HFFc6 (cell line): ENCODE measurements around the gene SESN1. TPM values are rescaled to one million over a fixed set of nuclear protein-coding genes. Genes with fewer than 3 reads are reported as not detected.

Experiments used
- DNase-seq: peaks from one replicate; pipeline ENCODE4 v3.0.0-alpha.2; 2018
- H3K27ac Mint-ChIP-seq: 2 replicates; pipeline ENCODE4 v1.8.0; 2020; ENCODE audit warnings: mild to moderate bottlenecking, mixed read lengths
- H3K27me3 Mint-ChIP-seq: 2 replicates; pipeline ENCODE4 v1.8.0; 2021; ENCODE audit warnings: mild to moderate bottlenecking, moderate library complexity, mixed read lengths; ENCODE audit not compliant: insufficient read depth
- H3K36me3 Mint-ChIP-seq: 2 replicates; pipeline ENCODE4 v1.8.0; 2021; ENCODE audit warnings: low read depth, mixed read lengths
- H3K4me1 Mint-ChIP-seq: 2 replicates; pipeline ENCODE4 v1.8.0; 2020; ENCODE audit warnings: low read depth, mixed read lengths
- H3K4me3 Mint-ChIP-seq: 2 replicates; pipeline ENCODE4 v1.8.0; 2020; ENCODE audit warnings: mild to moderate bottlenecking, moderate library complexity, mixed read lengths
- H3K9me3 Mint-ChIP-seq: 2 replicates; pipeline ENCODE4 v1.8.0; 2020; ENCODE audit warnings: mild to moderate bottlenecking, mixed read lengths
- total RNA-seq, 6 experiments: library from RNA; stranded (reverse); fragmentation: NEBNext Ultra II Directional; extraction: Animal tissue kit (Norgen Biotek cat#: 25700); gene quantifications; 2 replicates in 1 of 6; 3 replicates in 5 of 6; pipeline ENCODE4 v1.2.3, GENCODE V29; 2021
- TF ChIP-seq, protein P1 (sequence below): fragments of 200-600 bp; sonication (generic); IDR thresholded peaks from 2 replicates; pipeline ENCODE4 v1.5.0; 2021; ENCODE audit warnings: antibody characterized with exemption, mild to moderate bottlenecking

SESN1 gene
- total RNA-seq, 6 experiments from 2014 or later, result 12.1 to 16.9 (median 13.7) TPM

DNA sequence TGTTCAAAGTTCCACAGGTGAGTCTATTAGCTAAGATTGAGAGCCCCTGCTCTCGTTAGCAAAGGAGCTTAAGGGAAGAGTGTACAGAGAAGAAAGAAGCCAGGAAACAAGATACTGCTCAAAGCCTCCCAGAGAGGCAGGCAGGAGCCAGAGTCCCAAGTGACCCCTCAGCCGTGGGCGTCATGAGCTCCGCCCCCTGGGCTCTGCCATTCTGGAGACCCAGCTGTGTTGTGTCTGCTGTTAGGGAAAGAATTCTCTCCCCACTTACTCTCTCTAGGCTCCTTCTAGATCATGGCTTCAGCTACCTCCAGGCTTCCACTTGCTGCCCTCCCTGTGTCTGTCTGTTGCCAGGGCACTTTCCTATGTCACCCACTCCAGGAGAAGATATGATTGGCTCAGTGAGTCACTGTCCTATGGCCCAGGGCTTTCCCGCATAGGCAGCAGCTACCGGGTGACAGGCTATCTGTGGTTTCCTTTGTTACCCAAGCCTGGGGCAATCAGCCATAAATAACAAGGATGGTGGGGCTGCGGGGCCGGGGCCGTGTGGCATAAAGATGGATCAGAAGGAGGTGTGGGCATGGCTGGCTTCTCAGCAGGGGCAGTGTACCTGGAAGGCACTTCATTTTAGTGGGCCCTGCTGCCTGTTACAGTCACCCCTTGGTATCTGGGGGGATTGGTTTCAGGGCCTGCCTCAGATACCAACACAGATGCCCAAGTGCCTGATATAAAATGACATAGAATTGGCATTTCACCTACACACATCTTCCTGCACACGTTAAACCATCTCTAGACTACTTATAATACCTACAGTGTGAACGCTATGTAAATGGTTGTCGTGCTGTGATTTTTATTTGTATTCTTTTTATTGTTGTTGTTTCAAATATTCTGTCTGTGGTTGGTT is 127.5 kb downstream of the SESN1 start:
- DNase-seq, result peak; percentile 61
- H3K9me3 Mint-ChIP-seq, result no peaks in the 10 kb centered on the region
- TF ChIP-seq, protein P1, sequence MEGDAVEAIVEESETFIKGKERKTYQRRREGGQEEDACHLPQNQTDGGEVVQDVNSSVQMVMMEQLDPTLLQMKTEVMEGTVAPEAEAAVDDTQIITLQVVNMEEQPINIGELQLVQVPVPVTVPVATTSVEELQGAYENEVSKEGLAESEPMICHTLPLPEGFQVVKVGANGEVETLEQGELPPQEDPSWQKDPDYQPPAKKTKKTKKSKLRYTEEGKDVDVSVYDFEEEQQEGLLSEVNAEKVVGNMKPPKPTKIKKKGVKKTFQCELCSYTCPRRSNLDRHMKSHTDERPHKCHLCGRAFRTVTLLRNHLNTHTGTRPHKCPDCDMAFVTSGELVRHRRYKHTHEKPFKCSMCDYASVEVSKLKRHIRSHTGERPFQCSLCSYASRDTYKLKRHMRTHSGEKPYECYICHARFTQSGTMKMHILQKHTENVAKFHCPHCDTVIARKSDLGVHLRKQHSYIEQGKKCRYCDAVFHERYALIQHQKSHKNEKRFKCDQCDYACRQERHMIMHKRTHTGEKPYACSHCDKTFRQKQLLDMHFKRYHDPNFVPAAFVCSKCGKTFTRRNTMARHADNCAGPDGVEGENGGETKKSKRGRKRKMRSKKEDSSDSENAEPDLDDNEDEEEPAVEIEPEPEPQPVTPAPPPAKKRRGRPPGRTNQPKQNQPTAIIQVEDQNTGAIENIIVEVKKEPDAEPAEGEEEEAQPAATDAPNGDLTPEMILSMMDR, result no peak

DNA sequence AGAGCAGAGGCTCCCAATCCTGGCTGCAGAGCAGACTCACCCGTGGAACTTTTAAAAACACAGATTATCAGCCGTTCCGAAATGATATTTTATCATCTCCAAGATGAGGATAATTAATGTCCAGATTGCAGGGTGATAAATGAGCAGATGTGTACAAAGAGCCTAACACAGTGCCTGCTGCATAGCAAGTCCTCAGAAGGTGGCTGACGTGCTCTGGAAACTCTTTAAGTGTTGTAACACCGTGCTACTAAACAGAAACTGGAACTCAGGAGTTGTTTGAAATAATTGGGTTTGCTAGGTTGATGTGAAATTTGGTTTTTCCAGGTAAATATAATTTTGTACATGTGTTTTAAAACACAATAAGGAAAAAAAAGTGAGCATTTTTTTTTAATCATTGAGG is 128.4 kb downstream of the SESN1 start:
- Mint-ChIP-seq H3K9me3 (no peaks in the 10 kb centered on the region), H3K4me1 (peaks cover 36% of the 10 kb centered on the region), H3K27me3 (no peaks in the 10 kb centered on the region), H3K4me3 (no peak overlapping the region), H3K27ac (no peak overlapping the region), H3K36me3 (no peaks in the 10 kb centered on the region)
- TF ChIP-seq, protein P1, result no peak
- DNase-seq, result no peak

More for the DNA sequence above, 127.5 kb downstream of the SESN1 start:
- H3K27me3 Mint-ChIP-seq, result no peaks in the 10 kb centered on the region
- H3K36me3 Mint-ChIP-seq, result no peaks in the 10 kb centered on the region
- no peak overlapping the region for H3K4me3 Mint-ChIP-seq
- H3K4me1 Mint-ChIP-seq, result peaks cover 27% of the 10 kb centered on the region
- no peak overlapping the region for H3K27ac Mint-ChIP-seq

DNA sequence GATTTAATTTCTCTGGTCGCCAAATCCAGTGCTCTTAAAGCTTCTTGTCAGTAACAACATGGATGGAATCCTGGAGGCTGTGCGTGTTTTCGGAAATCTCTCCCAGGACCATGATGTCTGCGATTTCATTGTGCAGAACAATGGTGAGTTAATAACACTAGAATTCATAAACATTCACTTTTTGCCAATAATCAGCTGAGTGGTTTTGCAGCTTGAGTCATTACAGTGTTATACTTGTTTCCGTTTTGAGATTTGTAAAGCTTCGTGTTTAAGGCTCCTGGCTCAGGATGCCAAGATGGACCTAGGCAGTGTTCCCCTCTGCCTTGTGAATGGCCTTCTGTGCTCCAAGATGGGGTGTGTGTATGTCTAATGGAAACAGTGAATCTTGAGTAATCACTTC is 132.7 kb downstream of the SESN1 start:
- Mint-ChIP-seq H3K9me3 (no peaks in the 10 kb centered on the region), H3K36me3 (no peaks in the 10 kb centered on the region), H3K27me3 (peaks cover 5% of the 10 kb centered on the region), H3K4me1 (peaks cover 33% of the 10 kb centered on the region), H3K4me3 (peak overlapping the region; percentile 64), H3K27ac (peak overlapping the region; percentile 41)
- peak; percentile 55 for DNase-seq
- TF ChIP-seq, protein P1, result no peak

DNA sequence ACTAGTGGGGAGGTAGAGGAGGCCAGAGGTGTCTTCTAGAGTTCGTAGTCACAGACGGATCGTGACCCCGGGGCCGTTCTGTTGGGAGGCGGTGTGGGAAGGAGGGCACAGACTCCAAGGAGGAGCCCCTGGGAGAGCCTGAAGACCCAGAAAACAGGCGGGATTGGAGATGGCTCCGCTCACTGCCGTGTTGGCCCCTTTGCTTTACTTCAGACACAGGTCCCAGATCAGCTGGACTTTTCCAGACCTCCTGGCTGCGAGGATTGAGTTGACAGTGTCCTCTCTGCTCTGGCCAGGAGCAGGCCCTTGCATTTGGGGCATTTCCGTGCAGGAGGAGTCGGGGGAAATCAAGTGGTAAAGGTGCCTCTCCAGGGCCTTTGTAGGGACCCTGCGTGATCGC is 133.6 kb downstream of the SESN1 start:
- Mint-ChIP-seq H3K9me3 (no peaks in the 10 kb centered on the region), H3K4me1 (peaks cover 25% of the 10 kb centered on the region), H3K27me3 (peaks cover 7% of the 10 kb centered on the region), H3K36me3 (no peaks in the 10 kb centered on the region), H3K4me3 (no peak overlapping the region), H3K27ac (no peak overlapping the region)
- no peak for DNase-seq
- TF ChIP-seq, protein P1, result no peak

DNA sequence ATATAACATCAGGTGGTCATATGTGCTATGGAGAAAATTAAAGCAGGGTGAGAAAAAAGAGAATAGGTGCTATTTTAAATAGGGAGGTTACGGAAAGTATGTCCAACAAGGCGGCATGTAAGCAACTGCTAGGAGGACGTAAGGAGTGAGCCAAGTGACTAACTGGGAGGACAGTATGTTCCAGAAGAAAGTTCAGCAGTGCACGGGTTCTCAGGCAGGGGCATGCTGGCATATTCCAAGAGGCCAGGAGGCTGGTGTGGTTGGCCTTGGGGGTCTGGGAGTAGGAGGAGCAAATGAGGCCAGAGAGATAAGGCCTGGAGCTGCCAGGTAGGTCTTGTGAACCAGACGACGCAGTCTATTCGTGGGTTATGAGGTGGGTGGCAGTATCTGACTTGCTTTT is 134.0 kb downstream of the SESN1 start:
- TF ChIP-seq, protein P1, result no peak
- Mint-ChIP-seq H3K9me3 (no peaks in the 10 kb centered on the region), H3K27me3 (peaks cover 7% of the 10 kb centered on the region), H3K4me3 (no peak overlapping the region), H3K36me3 (no peaks in the 10 kb centered on the region), H3K4me1 (peaks cover 25% of the 10 kb centered on the region), H3K27ac (no peak overlapping the region)
- no peak for DNase-seq
